GM18511 (cell line): Measurements from ENCODE around the gene TEX26.
"Not testable (repeated sequence)": the region's sequence is repeated elsewhere in the genome, so short reads cannot be mapped to it uniquely, and the experiment has no call there.

Experiments
- ATAC-seq: cut with Tn5 transposase; IDR thresholded peaks from one replicate; pipeline ENCODE4 v1.9.1; 2021; ENCODE audit warnings: mild to moderate bottlenecking, moderate library complexity; ENCODE audit not compliant: unreplicated experiment

The TEX26 gene

GRCh38 chr13:30918662-30919405, 13.6 kb upstream of the TEX26 start:
- ATAC-seq: no peak

- ATAC-seq: no peak
Observed at GRCh38 chr13:30920162-30920909, 12.1 kb upstream of the TEX26 start.

GRCh38 chr13:30923418-30923817, 9.0 kb upstream of the TEX26 start:
- ATAC-seq: no peak

GRCh38 chr13:30924721-30925120, 7.7 kb upstream of the TEX26 start:
- ATAC-seq: no peak

GRCh38 chr13:30925429-30925828, 7.0 kb upstream of the TEX26 start:
- no peak for ATAC-seq

GRCh38 chr13:30926781-30927180, 5.7 kb upstream of the TEX26 start:
- ATAC-seq: no peak

- ATAC-seq: not testable (repeated sequence)
Observed at GRCh38 chr13:30927188-30927587, 5.3 kb upstream of the TEX26 start.

- no peak for ATAC-seq
Observed at GRCh38 chr13:30927595-30927994, 4.9 kb upstream of the TEX26 start.

GRCh38 chr13:30928978-30929377, 3.5 kb upstream of the TEX26 start:
- ATAC-seq: no peak

GRCh38 chr13:30933354-30933670, 856 bp downstream of the TEX26 start:
- no peak for ATAC-seq

GRCh38 chr13:30934381-30934780, 1.9 kb downstream of the TEX26 start:
- ATAC-seq: no peak

- no peak for ATAC-seq
Observed at GRCh38 chr13:30934803-30935202, 2.3 kb downstream of the TEX26 start.

GRCh38 chr13:30936971-30937370, 4.5 kb downstream of the TEX26 start:
- no peak for ATAC-seq

- ATAC-seq: no peak
Observed at GRCh38 chr13:30943881-30944280, 11.4 kb downstream of the TEX26 start.

- ATAC-seq: no peak
Observed at GRCh38 chr13:30957258-30957943, 24.9 kb downstream of the TEX26 start.

GRCh38 chr13:30959678-30960077, 27.2 kb downstream of the TEX26 start:
- no peak for ATAC-seq

- ATAC-seq: no peak
Observed at GRCh38 chr13:30963791-30964190, 31.3 kb downstream of the TEX26 start.

- no peak for ATAC-seq
Observed at GRCh38 chr13:30965380-30965779, 32.9 kb downstream of the TEX26 start.

GRCh38 chr13:30966101-30966500, 33.6 kb downstream of the TEX26 start:
- no peak for ATAC-seq

- no peak for ATAC-seq
Observed at GRCh38 chr13:30968846-30969245, 36.4 kb downstream of the TEX26 start.

GRCh38 chr13:30971575-30971974, 39.1 kb downstream of the TEX26 start:
- ATAC-seq: no peak

GRCh38 chr13:30972888-30973377, 40.5 kb downstream of the TEX26 start:
- no peak for ATAC-seq
